Stimulated activated CD4-positive, alpha-beta T cell treated with anti-CD3 and anti-CD28 coated beads, Interleukin-12 subunit alpha, Interleukin-12 subunit beta, amount 100 ng/mL, for 4 hours (primary cell): Measurements from ENCODE around the gene CPAMD8.
"Not testable (repeated sequence)": the region's sequence is repeated elsewhere in the genome, so short reads cannot be mapped to it uniquely, and the experiment has no call there.

Experiments
- DNase-seq: peaks from one replicate; pipeline ENCODE4 v3.0.0-alpha.2; 2020

The CPAMD8 gene

DNA sequence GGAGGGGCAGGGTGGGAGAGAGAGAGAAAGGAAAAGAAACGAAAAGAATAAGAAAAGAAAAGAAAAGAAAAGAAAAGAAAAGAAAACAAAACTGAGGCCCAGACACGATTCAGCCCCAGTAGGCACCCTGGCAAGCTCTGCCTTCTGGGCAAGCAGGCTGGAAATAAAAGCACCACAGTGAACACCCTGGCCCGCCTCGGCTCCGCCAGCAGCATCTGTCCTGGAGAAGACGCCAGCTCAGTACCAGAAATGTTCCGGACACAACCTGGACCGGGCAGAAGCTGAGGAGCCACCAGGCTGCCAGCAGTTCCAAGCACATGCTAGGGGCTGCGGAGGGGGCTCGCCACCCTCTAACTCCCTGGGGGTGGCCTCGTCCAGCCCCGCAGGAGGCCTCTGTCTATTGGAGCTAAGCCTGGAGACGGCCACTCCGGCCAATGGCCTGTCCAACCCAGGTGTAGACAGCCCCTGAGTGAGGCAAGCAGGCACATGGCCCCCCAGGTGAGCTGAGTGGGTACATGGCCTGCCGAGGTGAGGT is 11.4 kb upstream of the CPAMD8 start:
- DNase-seq: no peak

DNA sequence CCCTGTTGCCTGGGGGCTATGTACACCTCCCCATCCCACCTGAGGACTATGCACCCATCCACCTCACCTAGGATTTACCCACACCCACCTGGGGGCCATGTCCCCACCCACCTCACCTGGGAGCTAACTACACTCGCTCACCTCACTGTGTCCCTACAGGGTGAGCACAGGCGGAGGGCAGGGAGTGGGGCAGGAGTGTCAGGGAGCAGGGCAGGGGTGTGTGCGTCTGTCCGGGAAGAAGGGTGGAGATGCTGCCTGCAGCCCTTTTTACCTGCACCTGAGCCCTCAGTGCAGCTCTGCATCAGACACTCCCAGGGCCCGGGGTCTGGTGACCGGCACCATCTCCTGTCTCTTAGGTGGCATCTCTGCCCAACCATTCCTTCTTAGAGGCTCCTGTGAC is 10.6 kb upstream of the CPAMD8 start:
- DNase-seq: no peak

DNA sequence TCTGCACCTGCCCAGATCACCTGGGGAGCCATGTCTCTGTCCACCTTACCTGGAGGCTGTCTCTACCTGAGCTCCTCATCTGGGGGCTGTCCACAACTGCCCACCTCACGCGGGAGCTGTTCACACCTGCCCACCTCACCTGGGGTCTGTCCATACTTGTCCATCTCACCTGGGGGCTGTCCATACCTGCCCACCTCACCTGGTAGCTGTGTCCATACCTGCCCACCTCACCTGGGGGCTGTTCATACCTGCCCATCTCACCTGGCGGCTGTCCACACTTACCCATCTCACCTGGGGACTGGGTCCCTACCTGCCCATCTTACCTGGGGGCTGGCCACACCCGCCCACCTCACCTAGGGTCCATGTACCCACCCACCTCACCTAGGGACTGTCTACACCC is 10.0 kb upstream of the CPAMD8 start:
- no peak for DNase-seq

DNA sequence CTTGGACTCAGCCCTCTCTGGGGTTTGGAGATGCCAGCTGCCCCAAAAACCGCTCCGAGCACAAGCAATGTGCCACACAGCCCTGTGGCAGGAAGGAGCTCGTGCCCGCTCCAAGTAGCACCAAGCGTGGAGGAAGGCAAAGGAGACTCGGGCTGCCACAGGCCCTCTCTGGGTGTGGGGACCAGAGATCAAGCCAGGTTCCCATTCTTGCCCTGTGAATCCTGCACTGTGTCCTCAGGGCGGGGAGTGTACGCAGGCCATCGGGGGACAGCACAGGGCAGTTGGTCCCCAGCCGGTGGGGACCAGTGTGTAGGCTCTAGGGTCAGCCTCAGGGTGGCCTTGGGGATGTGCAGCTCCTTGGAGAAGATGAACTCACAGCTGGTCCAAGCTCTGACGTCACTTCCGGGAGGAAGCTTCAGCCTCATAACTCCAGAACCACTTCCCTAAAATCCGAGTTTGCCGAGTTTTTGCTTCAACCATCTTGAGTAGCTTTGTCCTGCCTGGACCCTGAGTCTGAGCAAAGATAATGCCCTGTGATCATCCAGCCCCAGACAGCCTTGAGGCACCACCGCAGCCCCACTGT is 9.3 kb upstream of the CPAMD8 start:
- DNase-seq: no peak

DNA sequence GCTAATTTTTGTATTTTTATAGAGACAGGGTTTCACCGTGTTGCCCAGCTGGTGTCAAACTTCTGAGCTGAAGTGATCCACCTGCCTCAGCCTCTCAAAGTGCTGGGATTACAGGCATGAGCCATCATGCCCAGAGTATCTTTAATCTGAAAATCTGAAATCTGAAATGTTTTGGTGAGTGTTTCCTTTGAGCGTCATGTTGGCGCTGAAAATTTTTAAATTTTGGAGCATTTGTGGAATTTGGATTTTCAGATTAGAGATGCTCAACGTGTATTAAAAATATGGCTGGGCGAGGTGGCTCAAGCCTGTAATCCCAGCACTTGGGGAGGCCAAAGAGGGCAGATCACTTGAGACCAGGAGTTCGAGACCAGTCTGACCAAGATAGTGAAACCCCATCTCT is 5.1 kb upstream of the CPAMD8 start:
- no peak for DNase-seq

DNA sequence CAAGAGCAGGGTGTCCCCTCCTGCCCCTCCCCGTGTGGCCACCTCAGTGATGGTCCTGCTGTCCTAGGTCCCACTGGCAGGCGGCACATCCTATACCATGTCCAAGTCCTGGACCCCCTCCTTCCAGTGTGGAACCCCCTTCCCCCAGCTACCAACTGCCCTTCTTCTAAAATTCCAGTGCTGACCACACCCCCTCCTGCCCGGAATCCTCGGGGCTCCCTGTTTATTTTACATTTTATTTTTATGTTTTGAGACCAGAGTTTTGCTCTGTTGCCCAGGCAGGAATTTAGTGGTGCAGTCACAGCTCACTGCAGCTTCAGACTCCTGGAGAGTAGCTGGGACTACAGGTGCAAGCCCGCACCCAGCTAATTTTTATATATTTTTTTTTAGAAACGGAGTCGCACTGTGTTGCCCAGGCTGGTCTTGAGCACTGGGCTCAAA is 945 bp upstream of the CPAMD8 start:
- DNase-seq: no peak

DNA sequence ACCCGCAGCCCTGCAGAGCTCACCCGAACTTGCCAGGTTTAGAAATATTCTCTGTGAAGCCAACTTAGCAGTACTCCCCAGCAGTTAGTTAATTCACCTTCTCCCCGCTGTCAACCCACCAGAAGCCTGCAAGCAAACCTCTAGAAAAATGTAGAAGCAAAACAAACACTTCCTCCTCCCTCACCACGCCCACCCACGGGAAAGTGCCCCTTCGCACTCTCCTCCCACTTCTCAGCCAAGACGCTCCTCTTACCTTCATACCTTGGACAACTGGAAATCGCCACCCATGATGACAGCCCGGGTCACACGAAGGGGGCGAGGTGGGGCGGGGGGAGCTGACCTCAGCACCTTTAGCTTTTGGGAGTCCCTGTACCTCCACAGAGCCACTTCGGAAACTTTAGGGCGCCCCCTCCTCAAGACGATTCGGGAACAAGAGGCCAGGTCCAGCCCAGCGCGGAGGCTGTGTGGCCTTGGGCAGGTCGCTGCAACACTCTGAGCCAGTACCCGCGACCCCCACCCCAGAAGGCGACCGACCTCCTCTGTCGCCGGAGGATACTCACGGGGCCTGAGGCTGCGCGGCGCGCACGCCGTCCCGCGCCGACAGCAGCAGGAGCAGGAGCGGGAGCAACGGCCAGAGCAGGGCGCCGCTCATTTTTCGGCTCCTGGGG is 485 bp downstream of the CPAMD8 start:
- DNase-seq: no peak

DNA sequence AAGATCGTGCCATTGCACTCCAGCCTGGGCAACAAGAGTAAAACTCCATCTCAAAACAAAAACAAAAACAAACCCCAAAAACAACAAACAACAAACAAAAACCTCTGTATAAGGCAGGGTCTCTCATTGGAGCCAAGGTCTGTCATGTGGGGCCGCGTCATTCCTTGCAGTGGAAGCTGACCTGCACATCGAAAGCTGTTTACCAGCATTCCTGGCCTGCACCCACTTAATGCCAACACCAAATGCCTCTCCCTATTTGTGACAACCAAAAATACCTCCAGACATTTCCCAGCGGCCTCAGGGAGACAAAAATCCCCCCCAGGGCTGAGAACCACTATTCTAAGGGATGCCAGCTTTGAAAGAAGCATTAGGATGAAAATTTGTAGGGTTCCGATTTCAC is 1.2 kb downstream of the CPAMD8 start:
- DNase-seq: no peak

DNA sequence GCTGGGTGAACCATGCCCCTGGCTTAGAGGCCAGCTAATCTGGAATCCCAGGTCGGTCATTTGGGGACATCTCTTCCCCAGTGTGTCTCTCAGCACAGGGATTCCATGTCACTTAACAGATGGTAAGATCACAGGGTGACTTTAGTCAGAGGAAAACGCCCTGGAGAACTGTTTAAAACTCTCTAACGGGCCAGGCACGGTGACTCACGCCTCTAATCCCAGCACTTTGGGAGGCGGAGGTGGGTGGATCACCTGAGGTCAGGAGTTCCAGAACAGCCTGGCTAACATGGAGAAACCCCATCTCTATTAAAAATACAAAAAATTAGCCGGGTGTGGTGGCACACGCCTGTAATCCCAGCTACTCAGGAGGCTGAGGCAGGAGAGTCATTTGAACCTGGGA is 1.7 kb downstream of the CPAMD8 start:
- not testable (repeated sequence) for DNase-seq

DNA sequence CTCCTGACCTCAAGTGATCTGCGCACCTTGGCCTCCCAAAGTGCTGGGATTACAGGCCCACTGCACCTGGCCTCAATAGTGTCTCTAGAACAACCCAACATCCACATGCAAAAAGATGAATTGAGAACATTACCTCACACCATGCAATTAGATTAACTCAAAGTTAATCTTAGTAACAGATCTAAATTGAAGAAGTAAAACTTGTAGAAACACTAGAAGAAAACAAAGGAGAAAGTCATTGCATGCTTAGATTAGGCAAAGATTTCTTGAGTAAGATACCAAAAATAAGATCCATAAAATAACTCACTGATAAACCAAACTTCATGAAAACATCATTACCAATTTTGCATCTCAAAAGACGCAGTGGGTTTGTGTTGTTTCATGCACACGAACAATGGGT is 2.8 kb downstream of the CPAMD8 start:
- DNase-seq: no peak

DNA sequence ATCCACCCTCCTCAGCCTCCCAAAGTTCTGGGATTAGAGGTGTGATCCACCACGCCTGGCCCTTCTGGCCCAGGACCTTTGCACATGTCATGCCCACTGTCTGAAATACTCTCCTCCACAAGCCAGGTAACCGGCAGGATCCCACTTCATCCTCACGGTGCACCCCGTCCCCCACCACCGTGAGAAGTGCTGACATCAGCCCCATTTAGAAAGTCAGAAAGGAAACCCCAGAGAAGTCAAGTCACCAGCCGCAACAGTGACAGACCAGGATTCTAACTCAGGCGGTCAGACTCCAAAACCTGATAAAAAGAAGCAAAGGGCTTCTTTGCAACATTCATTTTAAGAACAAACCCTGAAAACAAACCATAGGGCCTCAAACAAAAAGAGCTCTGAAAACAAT is 3.9 kb downstream of the CPAMD8 start:
- no peak for DNase-seq

DNA sequence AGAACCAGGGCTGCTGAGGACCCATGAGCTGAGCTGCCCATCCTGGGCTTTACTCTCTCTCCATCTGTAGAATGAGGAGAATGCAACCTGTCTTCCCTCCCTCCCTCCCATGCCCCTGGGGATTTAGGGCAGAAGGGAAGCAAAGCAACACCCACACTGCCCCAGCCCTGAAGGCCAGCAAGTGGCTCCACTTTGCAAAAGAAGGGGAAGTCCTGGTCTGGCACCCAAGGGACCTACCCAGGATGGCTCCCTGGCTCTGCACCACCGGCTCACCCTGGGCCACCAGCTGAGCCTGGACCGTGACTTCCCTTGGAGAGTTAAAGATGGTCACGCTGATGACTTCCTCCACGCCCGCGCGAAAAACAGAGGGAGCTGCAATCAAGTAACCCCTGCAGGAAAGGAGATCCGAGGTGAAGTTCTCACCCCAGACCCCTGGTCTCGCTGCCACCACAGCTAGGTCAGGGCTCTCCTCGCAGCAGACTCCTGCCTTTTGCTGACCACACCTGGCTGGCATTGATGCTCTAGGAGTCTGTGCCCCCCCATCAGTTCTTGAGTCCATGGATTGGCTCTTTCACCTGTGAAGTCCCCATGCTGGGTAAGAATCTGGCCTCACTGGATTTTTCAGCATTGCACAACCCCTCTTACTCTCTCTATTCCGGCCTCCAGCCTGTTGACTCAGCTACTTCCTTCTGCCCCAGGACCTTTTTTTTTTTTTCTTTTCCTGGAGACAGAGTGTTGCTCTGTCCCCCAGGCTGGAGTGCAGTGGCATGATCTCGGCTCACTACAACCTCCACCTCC is 4.6 kb downstream of the CPAMD8 start:
- DNase-seq: no peak

DNA sequence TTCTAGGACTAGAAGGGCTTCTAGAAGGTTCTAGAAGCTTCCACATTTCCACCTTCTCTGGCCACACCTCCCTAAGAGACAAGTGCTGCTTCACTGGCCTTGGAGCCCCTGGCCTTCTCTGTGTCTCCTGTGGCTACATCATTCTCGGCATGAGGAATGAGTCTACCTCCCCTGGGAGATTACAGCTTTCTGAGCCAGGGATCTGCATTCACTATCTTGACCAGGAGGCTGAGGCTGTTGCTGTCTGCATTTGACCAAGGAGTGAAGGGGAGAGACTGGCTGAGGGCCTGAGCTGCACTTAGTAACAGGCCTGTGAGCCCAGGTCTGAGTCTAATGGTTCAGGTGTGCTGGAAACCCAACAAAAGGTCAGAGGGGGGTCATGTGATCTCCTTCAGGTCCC is 5.3 kb downstream of the CPAMD8 start:
- no peak for DNase-seq

DNA sequence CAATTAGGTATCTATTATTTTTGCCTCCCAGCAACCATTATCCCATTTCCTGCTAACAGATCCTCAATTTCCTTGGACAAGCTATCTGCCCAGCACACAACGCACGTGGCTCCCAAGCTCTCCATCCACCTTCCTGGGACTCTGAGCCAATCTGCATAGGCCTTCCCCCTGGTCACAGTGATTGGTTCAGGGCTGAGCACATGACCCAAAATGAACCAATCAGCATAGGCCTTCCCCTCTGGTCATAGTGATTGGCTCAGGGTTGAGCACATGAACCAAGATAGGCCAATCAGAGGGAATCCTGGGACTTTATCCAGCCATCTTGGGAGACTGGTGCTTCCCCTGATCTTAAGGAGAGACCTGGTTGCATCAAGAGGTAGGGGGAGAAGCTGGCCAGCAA is 5.8 kb downstream of the CPAMD8 start:
- DNase-seq: no peak

DNA sequence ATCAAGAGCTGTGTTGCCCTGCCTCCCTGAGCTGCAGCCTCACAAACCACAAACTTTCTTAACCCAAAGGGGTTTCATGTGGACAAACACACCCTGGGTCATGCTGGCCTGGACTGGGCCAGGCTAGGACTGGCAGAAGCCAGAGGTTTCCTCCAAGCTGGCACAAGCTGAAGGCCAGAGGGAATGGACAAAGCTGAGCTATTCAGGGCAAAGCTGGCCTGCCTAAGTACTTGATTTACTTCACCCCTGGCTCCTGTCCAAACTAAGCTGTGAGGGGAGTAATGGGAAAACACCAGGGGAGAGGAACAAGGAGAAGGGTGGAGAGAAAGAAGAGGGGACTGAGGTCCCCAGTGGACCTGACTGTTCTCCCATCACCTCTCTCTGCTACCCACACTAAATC is 6.2 kb downstream of the CPAMD8 start:
- no peak for DNase-seq

DNA sequence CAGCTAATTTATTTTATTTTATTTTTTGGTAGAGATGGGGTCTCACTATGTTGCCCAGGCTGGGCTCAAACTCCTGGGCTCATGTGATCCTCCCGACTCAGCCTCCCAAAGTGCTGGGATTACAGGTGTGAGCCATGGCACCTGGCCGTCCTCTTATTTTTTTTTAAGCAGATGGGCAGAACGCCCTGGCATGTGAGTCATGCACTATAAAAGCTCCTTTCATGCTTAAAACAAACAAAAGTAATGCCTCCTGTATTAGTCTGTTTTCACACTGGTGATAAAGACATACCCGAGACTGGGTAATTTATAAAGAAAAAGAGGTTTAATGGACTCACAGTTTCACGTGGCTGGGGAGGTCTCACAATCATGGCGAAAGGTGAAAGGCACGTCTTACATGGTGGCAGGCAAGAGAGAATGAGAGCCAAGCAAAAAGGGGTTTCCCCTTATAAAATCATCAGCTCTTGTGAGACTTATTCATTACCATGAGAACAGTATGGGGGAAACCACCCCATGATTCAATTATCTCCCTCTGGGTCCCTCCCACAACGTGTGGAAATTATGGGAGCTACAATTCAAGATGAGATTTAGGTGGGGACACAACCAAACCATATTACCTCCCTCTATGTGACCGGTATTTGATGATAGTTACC is 12.3 kb downstream of the CPAMD8 start:
- not testable (repeated sequence) for DNase-seq

DNA sequence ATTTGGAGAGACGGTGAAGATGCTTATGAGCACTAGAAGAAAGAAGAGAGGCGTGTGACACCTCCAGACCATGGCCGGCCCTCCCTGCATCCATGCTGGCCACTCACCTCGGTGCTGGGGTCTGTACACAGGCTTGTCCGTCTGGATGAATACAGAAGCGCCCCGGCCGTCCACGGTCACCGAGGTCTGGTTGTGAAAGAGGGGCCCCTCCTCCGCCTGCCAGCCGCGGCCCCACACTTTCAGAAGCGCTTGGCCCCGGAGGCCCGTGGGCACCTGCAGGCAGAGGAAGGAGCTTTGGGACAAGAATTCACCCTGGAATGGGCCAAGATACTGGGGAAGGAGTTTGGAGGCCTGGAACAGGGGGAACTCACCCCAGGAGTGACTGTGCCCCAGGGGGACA is 15.1 kb downstream of the CPAMD8 start:
- DNase-seq: no peak

DNA sequence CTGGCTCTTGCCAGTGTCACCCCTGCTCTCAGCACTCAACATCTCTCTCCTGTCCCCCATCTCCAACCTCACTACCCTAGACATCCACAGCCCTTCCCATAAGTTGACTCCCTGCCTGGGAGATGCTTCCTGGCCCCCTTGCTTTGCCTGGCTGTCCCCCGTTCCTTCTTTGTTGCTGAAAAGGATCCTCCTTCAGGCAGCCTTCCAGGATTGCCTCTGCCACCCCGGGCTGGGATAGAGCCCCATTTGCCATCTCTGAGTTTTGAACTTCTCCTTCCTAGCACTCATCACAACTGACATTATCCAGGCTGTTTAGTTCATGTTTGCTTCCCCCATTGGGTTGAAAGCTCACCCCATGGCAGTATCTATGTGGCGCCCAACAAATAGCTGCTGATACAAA is 20.0 kb downstream of the CPAMD8 start:
- DNase-seq: no peak

DNA sequence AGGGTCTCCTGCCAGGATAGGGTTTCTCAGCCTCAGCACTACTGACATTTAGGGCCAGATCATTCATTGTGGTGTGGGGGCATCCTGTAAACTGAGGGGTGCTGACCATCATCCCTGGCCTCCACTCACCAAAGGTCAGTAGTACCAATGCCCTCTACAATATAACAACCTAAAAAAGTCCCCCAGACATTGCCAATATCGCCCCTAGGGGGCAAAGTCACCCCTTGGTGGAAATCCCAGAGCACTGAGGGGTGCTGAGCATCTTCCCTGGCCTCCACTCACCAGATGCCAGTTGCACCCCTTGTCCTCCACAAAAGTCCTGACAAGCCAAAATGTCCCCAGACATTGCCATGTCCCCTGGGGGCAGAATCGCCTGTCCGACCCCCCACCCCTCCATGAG is 21.6 kb downstream of the CPAMD8 start:
- no peak for DNase-seq

DNA sequence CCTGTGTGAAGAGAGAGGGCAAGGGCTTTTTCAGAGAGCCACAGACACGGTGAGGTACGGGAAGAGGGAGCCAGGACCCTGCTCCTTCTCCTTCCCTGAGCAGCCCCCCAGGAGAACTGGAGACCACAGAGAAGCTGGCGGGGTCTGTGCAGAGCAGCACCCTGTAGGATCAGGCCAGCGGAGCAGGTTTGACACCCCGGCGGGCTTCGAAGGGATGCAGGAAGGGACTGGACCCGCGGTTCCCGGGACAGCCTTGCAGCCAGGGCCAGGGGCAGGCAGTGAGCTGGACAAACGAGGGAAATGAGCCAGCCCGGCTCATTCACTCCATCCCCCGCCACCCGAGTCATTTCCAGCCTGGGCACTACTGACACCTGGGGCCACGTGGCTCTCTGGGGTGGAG is 22.2 kb downstream of the CPAMD8 start:
- no peak for DNase-seq

DNA sequence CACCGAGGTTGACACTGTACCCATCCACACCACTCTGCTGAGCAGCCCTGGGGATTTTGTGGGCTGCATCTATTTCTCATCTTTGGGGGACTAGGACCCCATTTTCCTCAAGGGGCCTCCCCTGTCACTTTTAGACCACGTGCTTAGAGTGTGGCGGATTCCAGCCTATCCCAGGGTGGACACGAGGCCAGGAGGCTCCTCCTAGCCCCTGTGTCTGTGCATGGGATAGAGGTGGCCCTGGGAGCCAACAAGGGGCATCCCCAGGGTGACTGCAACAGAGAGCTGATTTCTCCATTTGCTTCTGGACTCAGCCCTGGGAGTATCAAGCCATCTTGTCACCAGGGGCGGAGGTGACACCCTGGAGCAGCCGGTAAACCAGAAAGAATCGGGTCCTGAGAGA is 24.2 kb downstream of the CPAMD8 start:
- no peak for DNase-seq

DNA sequence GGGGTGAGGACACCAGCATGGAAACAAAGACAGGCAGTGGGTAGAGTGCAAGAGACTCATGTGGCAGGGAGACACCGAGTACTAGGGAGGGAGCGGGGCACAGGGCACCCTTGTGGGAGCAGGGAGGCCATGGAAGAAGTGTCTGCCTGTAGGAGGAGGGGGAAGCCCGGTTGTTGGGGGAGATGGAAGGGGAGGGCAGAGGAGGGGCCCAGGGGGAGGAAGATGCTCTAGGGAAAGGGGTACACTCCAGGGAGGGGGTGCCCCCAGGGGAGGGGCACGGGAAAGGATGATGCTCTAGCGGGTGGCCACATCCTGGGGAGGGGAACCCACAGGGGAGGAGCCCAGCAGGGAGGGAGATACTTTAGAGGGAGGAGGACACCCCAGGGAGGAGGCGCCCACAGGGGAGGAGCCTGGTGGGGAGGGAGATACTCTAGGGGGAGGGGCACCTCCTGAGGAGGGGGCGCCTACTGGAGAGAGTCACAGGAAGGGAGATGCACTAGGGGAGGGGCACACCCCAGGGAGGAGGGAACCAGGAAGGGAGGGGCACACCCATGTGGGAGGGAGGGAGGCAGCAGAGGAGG is 24.9 kb downstream of the CPAMD8 start:
- DNase-seq: peak; percentile 21

DNA sequence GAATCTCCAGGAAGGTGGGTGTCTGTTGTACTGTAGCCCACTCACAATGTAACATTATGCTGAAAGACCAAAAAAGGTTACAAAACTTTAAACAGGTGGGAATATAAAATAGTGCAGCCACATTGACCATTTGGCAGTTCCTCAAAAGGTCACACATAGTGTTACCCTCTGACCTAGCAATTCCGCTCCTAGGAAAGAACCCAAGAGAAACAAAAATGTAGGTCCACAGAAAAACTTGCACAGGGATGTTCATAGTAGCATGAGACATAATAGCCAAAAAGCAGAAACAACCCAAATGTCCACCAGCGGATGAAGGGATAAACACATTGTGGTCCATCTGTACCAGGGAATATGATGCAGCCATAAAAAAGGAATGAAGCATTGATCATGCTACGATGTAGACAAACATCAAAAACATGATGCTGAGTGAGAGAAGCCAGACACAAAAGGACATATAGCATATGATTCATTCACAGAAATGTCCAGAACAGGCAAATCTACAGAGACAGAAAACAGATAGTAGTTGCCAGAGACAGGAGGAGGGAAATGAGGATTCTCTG is 27.9 kb downstream of the CPAMD8 start:
- no peak for DNase-seq
